Fibroblast of skin of right quadriceps (primary cell): ENCODE results near the gene CDC5L.
"Not testable (repeated sequence)": the region's sequence is repeated elsewhere in the genome, so short reads cannot be mapped to it uniquely, and the experiment has no call there.

Experiments used
- DNase-seq: peaks from one replicate; pipeline ENCODE4 v3.0.0-alpha.2; 2013

The CDC5L gene

DNA sequence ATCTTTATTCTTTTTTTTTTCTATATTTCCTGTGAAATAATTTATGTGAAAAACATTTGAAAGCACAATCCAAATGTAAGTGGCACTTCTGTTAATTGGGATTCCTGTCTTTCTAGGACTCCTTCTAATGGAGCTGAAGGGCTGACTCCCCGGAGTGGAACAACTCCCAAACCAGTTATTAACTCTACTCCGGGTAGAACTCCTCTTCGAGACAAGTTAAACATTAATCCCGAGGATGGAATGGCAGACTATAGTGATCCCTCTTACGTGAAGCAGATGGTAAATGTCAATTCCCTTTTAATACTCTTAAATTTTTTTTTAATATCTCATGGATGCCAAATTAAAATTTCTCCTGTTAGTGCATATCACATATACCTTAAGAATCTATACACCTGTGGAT is 35.0 kb downstream of the CDC5L start:
- DNase-seq: no peak

DNA sequence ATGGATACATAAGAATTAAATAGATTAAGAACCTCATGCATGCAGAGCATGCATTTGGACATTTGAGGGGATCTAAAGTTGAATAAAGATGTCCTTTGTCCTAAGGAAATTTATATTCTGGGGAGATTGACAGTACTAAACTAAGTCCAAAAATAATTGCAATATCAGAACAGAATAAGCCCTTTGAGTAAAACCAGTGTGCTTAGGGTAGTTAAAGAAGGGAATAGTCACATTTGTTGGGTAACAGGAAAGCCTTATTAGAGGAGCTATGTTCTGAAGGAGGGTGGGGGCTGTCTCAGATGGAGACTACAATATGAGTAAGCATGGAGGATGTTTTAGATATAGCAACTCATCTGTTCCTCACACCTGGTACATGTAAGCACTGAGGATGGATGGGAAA is 35.8 kb downstream of the CDC5L start:
- no peak for DNase-seq

DNA sequence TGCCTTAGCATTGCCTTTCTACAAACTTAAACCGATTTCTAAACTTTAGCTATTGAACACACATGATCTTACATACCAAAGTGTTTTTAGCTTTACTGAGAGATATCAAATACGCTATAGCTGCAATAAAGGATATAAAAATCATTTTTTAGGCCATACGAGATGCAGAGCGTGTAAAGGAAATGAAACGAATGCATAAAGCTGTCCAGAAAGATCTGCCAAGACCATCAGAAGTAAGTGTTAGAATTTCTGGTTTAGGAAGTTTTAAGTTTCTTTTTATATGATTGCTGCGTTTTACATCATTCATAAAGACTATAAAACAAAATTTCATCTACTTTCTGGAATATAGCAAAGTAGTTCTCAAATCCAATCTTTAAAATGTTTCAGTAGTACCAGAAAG is 38.4 kb downstream of the CDC5L start:
- DNase-seq: no peak

DNA sequence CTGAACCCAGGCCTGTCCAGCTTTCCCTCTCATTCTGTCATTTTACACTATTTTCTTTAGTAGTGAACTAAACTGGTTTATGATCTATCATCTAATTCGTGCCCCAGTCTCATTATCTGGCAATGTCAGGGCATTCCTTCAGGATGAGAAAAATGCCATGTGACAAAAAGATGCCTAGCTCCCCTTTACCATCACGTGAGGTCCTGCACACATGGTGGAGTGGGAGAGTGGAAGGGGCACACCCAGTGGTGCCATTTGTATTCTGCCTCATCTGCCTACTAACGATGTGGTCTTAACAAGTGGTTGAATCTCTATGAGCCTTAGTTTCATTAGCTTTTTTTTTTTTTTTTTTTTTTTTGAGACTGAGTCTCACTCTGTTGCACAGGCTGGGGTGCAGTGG is 41.2 kb downstream of the CDC5L start:
- peak; percentile 39 for DNase-seq

DNA sequence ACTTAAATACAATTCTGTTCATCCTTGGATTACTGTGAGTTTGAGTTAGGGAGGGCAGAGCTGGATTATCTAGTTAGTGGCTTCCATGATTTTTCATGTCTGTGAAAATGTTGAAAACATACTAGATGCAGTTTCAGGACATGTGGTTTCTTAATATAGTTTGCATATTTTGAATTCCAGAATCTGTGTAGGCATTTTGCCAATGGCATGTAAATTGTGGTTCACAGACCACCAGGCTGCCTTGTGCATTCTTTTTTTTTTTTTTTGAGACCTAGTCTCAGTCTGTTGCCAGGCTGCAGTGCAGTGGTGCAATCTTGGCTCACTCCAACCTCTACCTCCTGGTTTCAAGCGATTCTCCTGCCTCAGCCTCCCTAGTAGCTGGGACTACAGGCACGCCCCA is 42.8 kb downstream of the CDC5L start:
- peak; percentile 88 for DNase-seq

DNA sequence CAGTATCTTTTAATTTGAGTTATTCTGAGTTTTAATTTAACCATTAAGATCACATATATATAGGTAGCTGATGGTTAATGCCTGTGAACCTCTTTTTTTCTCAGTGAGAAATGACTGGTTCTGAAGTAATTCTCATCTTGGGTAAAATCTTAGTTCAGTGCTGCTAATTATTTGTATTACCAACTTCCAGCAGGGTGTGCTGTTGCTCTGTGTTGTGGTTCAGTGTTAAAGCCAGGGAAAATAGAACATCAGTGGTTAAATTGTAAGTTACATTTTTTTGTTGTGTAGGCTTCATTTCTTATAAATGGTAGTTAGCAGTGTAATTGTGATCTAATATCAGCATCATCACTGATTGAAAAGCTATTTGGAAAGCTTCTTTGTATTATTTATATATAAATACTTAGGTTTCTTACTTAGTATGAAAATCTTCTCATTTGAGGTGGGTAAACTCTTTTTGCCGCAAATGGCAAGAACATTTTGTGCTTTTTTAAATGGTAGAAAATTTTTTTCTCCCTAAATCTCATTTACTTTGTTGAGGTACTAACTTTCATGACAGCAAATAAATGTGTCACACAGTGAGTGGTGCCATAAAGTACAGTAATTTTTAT is 43.7 kb downstream of the CDC5L start:
- DNase-seq: peak; percentile 75

DNA sequence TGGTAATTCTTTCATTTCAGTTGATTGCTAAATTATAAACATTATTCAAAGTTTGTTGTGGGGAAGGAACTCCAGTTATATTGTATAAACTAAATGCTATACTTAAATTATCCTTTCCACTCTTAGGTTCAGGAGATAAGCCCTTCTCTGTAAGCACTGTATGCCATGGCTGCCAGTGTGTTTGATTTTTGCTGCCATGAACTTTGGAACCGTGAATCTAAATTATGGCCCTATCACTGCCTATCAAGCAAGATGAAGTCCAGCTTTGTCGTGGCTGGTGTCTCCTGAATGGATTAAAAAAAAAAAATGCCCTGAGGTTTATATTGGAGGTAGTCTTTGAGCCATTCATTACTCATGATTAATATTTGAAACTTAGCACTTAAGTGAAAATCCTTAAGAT is 44.7 kb downstream of the CDC5L start:
- DNase-seq: no peak

DNA sequence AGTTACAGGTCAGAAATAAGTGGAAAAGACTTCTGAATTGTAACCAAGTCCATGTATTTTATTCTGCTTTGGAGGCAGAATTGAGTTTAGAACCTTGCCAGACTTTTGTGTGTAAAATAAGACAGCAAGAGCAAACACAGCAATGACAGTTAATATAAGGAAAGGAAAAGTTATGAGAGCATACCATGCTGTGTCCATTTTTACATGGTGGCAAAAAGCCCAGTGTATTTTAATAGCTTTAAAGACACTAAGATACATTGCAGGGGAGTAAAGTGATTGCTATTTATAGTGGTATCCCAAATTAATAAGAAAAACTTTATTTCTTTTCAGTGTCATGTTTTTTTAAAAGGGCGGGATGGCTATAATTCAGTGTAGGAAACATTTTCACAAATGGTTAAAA is 45.2 kb downstream of the CDC5L start:
- DNase-seq: no peak

DNA sequence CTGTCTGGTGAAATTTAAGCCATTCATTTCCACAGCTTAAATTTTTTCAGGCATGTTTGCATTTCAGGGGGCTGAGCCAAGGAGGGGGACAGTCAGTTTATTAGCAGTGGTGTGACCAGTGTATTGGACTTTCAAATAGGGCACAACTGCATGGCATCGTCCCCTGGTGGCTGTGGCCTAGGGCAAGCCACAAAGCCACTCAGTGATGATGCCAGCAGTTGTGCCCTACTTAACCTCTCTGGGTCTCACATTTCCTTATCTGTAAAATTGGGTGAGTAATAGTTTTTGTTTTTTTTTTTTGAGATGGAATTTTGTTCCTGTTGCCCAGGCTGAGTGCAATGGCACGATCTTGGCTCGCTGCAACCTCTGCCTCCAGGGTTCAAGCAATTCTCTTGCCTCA is 48.0 kb downstream of the CDC5L start:
- no peak for DNase-seq

DNA sequence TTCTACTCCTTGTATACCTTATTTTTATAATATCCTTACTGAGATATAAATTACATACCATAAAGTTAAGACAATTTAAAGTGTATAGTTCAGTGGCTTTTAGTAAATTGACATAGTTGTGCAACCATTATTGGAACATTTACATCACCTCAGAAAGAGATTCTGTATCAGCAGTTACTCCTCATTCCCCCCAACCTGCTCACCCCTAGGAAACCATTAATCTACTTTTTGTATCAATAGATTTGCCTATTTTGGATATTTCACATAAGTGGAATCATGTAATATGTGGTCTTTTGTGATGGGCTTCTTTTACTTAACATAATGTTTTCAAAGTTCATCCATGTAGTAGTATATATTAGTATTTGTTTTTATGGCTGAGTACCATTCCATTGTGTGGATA is 51.3 kb downstream of the CDC5L start:
- DNase-seq: no peak

DNA sequence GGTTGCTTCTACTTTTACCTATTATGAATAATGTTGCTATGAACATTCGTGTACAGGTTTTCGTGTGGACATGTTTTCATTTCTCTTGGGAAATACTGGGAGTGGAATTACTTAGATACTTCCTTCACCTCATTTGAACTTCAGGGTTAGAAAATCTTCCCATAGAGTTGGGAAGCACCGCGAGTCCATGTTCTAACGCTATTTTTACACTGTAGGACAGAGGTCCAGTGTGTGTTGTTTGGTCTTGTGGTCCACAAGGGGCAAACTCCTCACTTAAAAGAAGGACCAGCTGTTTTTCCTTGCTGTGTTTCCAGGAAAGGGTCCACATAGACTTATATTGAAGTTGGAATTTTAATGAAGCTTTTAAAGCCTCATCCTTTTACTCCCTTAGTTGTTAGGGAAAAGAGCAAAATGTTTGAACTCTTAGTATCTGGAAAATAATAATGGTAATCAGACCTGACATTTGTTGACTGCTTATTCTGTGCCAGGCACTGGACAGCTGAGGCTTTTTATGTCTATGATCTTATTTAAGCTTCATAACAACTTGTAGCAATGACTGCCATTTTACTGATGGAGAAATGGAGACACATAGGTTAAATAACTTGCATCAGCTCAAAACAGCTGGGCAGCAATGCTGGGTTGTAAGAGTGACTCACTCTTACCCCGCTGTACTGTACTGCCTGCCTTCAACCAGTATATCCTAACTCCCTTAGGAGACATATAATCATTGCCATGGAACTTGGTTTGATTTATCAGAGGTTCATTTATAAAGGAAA is 52.0 kb downstream of the CDC5L start:
- DNase-seq: peak; percentile 84

DNA sequence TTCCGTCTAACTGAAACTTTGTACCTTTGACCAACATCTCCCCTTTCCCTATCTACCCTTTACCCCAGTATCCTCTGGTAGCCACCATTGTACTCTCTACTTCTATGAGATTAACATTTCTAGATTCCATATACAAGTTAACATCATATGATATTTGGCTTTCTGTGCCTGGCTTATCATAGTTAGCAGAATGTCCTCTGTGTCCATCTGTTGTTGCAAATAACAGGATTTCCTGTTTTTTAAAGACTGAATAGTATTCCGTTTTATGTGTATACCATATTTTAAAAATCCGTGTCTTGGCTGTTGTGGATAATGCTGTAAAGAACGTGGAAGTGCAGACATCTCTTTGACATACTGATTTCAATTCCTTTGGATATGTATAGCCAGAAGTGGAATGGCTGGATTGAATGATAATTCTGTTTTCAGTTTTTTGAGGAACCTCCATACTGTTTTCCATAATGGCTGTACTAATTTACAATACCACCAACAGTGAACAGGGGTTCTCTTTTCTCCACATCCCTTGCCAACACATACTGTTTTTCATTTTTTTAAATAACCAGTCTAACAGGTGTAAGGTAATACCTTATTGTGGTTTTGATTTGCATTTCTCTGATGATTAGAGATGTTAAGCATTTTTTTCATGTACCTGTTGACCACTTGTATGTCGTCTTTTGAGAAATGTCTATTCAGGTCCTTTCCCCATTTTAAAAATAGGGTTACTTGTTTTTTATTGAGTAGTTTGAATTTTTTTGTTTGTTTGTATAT is 53.8 kb downstream of the CDC5L start:
- DNase-seq: no peak

DNA sequence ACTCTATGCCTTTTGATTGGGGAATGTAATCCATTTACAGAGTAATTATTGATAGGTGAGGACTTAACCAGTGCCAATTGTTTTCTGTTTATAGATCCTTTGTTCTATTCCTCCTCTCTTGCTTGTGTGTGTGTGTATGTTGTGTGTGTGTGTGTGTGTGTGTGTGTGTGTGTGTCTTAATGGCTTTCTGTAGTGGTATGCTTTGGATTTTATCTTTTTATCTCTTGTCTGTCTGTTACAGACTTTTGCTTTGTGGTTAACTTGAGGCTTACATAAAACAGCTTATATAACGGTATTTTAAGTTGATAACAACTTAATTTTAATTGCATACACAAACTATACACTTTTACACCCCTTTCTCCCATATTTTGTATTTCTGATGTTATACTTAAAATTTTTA is 54.7 kb downstream of the CDC5L start:
- DNase-seq: no peak

DNA sequence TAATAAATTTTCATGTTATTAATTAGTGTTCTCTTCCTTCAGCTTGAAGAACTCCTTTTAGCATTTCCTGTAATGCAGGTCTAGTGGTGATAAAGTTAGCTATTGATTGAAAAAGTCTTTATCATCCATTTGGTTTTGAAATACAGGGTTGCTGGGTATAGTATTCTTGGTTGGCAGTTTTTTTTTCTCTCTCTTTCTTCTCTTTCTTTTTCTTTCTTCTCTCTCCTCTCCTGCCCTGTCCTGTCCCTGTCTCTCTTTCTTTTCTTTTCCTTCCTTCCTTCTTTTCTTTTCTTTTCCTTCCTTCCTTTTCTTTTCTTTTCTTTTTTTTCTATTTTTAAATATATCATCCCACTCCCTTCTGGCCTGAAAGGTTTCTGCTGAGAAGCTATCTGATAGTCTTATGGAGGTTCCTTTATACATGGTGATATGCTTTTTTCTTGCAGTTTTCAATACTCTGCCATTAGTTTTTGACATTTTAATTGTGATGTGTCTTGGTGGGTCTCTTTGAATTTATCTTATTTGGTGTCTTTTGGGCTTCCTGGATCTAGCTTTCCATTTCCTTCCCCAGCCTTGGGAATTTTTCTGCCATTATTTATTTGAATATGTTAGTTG is 55.4 kb downstream of the CDC5L start:
- DNase-seq: no peak

DNA sequence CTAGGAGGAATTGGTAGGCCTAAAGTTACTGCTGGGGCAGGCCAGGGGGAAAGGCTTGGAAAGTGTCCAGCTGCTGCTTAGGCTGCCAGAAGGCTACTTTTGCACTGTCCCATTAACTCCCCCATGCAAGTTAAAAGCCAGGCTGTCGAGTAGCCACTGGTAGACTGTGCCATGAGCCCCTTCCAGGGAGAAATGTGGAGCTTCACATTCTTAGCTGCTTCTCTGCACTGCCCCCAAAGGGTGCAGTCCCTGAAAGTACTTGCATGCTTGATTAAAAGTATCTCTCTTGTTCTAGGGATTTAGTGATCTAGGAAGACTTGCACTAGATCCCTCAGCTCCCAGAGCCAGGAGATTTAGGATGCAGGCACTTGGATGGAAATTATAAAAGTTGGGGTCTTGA is 57.3 kb downstream of the CDC5L start:
- DNase-seq: no peak

DNA sequence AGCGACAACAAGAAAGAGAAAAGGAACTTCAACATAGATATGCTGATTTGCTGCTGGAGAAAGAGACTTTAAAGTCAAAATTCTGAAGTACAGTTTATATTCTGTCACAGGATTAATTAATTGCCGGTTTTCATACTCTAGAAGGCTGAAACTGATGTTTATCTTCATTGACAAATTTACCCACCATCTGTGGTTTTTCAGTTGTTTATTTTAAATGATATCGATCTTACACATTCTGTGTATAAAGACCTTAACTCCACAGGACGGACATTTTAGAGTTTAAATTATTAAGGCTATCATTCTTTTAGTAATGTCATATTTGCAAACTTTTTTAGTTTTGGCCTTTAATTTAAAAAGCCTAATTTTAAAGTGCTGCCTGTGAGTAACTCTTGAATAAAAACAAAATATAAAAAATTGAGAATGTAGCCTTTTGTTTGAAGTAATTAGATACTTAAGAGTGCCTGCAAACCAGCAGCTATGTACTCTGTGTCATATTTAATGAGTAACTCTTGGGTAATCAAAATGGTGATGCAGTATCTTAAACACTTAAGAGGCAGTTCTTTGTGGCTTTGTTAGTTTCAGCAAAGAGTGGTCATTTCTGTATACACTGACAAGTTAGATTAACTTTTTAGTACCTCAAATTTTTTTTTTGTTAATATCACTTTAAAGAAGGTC is 59.3 kb downstream of the CDC5L start:
- DNase-seq: peak; percentile 89

DNA sequence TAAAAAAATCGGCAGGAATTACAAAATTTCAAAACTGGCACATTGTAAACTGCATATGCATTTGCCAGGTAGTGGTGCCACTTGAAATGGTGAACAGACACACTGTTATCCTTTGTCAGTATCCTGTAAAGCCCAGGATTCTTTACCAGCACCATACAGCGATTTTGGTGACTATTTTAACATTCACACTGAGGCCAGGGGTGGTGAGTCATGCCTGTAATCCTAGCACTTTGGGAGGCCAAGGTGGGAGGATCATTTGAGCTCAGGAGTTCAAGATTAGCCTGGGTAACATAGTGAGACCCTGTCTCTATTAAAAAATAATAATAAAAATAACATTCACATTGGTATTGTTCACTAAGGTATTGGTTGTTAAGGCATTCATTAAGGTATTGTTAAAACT is 61.7 kb downstream of the CDC5L start:
- not testable (repeated sequence) for DNase-seq

DNA sequence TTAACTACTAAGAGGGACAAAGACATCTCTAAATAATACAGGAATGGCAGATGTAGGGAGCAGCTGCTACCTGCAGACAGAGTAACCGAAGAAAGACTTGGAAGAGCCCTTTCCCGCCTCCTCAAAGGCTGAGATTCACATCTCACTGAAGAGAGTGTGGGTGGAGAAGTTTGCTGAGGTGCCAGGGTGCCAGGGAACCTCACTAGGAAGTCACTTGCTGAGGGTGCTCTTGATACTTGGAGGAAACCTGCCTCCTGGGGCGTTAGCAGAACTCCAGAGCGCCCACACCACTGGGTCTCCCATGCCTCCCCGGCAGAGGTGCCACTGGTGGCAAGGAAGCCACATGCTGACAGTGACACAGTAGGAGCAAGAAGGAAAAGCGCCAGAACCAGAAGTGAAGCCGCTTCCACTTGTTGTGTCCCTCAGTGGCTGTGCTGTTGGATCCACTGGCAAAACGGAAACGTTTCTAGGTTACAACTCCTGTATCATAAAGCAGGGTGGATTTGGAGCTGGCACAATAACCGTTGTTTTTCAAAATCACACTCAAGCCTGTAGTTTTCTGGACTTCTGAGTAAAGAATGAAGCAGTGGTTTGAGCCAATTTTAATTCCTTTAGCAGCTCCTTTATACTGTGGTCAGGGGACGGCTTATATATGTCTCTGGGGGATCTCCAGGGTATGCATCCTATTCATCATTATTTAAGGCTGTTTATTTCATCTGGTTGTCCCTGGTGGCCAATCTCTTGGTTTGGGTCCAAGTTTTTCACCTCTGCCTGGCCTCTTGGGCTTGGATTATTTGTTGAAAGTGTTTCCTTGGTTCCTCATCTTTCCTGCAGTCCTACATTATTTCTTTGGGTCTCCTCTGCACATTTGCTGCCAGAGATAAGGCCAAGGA is 64.5 kb downstream of the CDC5L start:
- peak; percentile 80 for DNase-seq

DNA sequence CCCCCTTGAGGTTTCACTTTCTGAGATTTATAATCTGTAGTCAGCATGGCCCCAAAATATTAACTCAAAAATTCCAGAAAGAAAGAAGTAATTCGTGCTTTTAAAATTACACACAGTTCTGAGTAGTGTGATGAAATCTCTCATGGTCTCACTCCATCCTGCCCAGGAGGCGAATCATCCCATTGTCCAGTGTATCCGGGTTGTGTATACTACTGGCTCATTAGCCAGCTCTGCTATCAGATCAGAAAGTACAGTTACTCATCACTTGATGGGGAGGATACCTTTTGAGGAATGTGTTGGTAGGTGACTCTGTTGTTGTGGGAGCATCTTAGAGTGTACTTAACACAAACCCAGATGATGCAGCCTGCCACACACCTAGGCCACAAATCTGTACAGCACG is 65.2 kb downstream of the CDC5L start:
- DNase-seq: peak; percentile 87

DNA sequence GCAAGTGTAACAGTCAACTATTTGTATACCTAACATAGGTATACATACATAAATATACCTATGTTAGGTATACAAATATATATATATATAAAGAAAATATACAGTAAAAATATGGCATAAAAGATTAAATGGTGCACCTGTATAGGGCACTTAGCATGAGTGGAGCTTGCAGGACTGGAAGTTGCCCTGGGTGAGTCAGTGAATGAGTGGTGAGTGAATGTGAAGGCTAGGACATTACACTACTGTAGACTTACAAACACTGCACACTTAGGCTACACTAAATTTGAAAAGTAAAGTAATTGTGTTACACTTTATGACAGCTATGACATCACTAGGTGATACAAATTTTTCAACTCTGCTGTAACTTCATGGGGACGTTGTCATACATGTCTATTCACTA is 65.6 kb downstream of the CDC5L start:
- no peak for DNase-seq

DNA sequence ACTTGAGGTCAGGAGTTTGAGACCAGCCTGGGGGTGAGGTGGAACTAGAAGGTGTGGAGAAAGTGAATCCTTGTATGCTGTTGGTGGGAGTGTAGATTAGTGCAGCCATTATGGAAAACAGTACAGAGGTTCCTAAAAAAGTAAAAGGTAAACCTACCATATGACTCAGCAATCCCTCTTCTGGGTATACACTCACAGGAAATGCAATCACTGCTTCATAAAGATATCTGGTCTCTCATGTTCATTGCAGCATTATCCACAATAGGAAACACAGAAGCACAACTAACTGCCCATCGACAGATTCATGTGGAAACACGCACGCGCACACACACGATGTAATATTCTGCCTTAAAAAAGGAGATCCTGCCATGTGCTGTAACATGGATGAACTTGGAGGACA is 66.7 kb downstream of the CDC5L start:
- no peak for DNase-seq
